HG03280 (cell line): ENCODE results near the gene ZBTB22.
"Not testable (repeated sequence)": the region's sequence is repeated elsewhere in the genome, so short reads cannot be mapped to it uniquely, and the experiment has no call there.

Experiments used
- ATAC-seq: cut with Tn5 transposase; IDR thresholded peaks from one replicate; pipeline ENCODE4 v1.9.1; 2021; ENCODE audit warnings: mild to moderate bottlenecking, moderate library complexity; ENCODE audit not compliant: unreplicated experiment

Gene ZBTB22, protein sequence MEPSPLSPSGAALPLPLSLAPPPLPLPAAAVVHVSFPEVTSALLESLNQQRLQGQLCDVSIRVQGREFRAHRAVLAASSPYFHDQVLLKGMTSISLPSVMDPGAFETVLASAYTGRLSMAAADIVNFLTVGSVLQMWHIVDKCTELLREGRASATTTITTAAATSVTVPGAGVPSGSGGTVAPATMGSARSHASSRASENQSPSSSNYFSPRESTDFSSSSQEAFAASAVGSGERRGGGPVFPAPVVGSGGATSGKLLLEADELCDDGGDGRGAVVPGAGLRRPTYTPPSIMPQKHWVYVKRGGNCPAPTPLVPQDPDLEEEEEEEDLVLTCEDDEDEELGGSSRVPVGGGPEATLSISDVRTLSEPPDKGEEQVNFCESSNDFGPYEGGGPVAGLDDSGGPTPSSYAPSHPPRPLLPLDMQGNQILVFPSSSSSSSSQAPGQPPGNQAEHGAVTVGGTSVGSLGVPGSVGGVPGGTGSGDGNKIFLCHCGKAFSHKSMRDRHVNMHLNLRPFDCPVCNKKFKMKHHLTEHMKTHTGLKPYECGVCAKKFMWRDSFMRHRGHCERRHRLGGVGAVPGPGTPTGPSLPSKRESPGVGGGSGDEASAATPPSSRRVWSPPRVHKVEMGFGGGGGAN

DNA sequence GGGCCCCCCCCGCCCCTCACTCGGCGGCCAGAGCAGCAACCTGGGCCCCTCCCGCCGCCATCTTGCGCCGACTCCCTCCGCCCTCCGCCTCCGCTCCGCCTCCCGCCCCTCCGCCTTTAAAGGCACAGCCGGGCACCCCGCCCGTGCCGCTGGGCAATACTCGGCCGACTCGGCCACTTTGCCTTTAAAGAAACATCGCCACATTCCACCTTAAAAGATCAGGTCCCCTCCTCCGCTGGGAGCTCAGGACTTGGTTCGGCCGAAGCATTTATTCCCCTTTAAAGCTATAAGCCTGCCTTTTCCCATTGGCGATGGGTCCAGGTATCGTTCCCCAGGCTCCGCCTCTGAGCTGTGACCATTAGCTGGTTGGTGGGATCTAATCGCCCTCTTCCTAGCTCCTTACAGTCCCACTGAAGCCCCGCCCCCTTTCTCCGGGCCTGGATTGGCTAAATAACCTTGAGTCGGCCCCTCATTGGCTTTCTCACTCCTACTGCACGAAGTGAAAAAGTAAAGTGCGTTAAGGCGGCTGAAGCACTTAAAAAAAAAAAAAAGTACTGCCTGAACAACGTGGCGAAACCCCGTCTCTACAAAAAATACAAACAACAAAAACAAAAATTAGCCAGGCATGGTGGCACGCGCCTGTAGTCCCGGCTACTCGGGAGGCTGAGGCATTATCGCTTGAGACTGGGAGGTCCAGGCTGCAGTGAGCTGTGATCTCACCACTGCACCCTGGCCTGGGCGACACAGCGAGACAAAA lies at the start of gene ZBTB22:
Gene ZBTB22 (minus strand): TSS at position 76 of the 757 bp plus-strand sequence. CDS start 828 bp downstream, outside the sequence.
- peak; percentile 54 for ATAC-seq

DNA sequence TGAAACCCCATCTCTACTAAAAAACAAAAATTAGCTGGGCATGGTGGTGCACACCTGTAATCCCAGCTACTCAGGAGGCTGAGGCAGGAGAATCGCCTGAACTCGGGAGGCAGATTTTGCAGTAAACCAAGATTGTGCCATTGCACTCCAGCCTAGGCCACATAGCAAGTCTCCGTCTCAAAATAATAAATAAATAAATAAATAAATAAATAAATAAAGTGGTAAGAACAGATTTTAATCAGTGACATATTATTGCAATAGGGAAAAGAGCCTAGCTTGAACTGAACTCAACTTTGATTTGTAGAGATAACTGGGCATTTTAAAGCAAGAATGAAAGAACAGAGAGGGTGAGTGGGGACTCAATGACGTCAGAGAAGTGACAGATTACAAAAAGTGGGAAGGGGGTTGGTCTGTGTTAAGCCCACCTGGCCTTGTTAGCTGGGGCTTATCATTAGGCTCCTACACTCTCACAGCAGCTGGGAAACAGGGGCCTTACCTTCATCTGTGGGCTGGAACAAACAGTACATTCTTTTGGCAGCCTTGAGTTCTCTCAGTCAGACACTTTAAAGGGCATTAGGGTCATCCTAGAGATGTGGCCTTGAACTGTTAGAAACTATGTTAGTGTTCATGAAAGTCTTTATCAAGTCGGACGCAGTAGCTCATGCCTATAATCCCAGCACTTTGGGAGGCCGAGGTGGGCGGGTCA lies 49.6 kb upstream of the ZBTB22 start:
- ATAC-seq = no peak

- not testable (repeated sequence) for ATAC-seq
Measured at GRCh38 chr6:33365206-33365971, 47.8 kb upstream of the ZBTB22 start.

GRCh38 chr6:33364475-33365205 lies 47.1 kb upstream of the ZBTB22 start:
- not testable (repeated sequence) for ATAC-seq

GRCh38 chr6:33363486-33363885 lies 45.9 kb upstream of the ZBTB22 start:
- not testable (repeated sequence) for ATAC-seq

- no peak for ATAC-seq
Measured at GRCh38 chr6:33359331-33359730, 41.8 kb upstream of the ZBTB22 start.

DNA sequence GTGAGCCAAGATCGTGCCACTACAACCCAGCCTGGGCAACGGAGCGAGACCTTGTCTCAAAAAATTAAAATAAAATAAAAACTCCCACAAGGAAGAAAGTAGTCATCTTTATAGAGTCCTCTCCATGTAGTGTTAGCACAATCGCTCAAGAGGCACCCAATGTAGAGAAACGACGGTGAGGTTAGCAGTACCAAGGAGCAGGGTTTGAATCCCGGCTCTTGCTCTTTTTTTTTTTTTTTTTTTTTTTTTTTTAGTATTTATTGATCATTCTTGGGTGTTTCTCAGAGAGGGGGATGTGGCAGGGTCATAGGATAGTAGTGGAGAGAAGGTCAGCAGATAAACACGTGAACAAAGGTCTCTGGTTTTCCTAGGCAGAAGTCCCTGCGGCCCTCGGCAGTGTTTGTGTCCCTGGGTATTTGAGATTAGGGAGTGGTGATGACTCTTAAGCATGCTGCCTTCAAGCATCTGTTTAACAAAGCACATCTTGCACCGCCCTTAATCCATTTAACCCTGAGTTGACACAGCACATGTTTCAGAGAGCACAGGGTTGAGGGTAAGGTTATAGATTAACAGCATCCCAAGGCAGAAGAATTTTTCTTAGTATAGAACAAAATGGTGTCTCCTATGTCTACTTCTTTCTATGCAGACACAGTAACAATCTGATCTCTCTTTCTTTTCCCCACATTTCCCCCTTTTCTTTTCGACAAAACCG lies 39.8 kb upstream of the ZBTB22 start:
- not testable (repeated sequence) for ATAC-seq

- ATAC-seq = no peak
Measured at GRCh38 chr6:33356295-33356694, 38.8 kb upstream of the ZBTB22 start.

DNA sequence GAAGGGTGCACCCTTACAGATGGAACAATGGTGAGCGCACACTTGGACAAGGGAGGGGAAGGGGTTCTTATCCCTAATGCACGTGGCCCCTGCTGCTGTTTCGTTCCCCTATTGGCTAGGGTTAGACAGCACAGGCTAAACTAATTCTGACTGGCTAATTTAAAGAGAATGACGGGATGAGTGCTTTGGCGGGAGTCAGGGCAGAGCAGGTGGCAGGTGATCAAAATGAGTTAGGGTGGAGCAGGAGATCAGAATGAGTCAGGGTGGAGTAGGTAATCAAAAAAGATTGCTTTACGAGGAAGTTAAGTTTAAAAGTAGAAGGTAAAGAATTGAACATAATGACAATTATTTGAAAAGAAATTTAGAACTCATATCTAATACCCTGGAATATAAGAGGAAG lies 38.3 kb upstream of the ZBTB22 start:
- not testable (repeated sequence) for ATAC-seq

DNA sequence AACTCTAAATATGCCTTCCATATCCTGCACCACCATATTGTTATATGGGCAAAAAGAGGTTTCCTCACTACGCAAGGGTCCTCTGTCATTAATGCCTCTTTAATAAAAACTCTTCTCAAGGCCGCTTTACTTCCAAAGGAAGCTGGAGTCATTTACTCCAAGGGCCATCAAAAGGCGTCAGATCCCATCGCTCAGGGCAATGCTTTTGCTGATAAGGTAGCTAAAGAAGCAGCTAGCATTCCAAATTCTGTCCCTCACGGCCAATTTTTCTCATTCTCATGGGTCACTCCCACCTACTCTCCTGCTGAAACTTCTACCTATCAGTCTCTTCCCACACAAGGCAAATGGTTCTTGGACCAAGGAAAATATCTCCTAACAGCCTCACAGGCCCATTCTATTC lies 30.3 kb upstream of the ZBTB22 start:
- ATAC-seq = no peak

DNA sequence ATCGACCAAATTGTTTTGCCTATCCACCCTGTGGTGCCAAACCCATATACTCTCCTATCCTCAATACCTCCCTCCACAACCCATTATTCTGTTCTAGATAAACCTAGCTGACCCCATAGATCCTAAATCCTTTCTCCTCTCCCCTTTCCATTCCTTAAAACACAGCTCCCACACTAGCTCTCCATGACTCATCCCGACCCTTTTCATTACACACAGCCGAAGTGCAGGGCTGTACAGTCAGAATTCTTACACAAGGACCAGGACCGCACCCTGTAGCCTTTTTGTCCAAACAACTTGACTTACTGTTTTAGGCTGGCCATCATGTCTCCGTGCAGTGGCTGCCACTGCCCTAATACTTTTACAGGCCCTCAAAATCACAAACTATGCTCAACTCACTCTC lies 29.4 kb upstream of the ZBTB22 start:
- ATAC-seq = not testable (repeated sequence)

DNA sequence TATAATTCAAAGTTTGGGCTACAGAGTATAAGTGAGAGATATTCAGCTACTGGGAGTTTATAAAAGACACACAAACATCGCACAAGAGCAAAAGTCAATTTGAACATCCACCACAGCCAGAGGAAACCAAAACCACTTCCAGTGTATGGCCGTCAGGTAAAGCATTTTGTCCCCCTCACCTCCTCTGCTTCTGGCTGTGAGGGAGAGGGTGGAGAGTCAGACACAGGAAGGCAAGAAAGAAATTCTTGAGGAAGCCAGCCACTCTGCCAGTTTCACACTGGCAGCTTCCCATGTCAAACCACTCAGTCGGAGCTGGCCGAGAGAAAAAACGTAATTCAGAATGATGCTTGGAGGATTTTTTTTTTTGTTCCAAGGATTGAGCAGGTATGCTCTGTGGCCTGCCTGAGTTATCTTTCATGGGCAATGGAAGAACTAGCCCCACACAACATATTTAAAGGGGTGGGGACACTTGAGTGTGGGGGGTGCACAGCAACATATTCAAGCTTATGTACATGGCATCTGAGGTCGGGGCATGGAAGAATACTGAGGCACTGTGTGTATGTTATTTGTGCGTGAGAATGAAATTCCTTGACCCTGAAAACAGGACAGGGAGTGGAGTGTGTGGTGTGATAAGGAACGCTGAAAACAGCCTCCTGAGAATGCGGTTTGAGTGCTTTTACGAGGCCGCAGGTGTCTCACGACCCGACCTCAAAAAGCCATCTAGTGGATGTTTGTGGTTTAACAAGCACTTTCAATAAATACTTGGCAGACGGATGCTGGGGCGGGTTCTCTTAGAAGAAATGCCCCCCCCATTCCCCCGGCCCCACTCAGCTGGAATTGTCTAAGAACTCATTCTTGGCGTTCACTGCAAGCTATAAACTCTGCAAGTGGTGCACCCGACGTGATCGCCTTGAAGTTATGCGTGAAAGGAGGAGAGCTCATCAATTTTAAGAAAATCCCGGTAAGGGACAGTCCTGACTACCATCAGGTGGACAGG lies 27.5 kb upstream of the ZBTB22 start:
- ATAC-seq = no peak

GRCh38 chr6:33343953-33344611 lies 26.5 kb upstream of the ZBTB22 start:
- no peak for ATAC-seq

- not testable (repeated sequence) for ATAC-seq
Measured at GRCh38 chr6:33343606-33343952, 26.0 kb upstream of the ZBTB22 start.

GRCh38 chr6:33339193-33339592 lies 21.6 kb upstream of the ZBTB22 start:
- no peak for ATAC-seq

DNA sequence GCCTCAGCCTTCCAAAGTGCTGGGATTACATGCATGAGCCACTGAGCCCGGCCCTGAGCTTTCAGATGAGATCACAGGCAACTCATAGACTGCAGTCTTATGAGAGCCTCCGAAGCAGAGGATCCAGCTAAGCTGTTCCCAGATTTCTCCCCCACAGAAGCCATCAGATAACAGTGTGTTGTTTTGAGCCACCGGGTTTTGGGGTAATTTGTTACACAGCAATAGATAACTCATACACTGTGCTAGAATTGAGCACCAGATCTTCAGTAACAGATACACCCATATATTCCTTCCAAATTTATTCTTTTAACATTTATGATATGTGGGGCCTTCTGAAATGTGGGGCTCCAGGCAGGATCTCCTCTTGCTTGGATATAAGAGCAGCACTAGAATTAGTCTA lies 19.0 kb upstream of the ZBTB22 start:
- no peak for ATAC-seq

GRCh38 chr6:33335916-33336315 lies 18.4 kb upstream of the ZBTB22 start:
- ATAC-seq = no peak
